Measurements from ENCODE around the gene ST14. TPM values are rescaled to one million over a fixed set of nuclear protein-coding genes. Genes with fewer than 3 reads are reported as not detected.
"Not testable (repeated sequence)": the region's sequence is repeated elsewhere in the genome, so short reads cannot be mapped to it uniquely, and the experiment has no call there.

ST14 gene
- total RNA-seq, 2 donors from 2014 or later, result 0.17 TPM; not detected in 1

- Mint-ChIP-seq H3K9me3 (no peaks in the 10 kb centered on the region), H3K36me3 (no peaks in the 10 kb centered on the region), H3K4me3 (no peak overlapping the region), H3K4me1 (ENCODE audit: low read depth in 2 of 2) (peaks cover 38 to 47% of the 10 kb centered on the region in 2 donors), H3K27ac (no peak overlapping the region), H3K27me3 (no peaks in the 10 kb centered on the region)
- no peak for DNase-seq (ENCODE audit: low spot score)
- no peak for ATAC-seq
Observed at GRCh38 chr11:130244848-130245247, 85.3 kb downstream of the ST14 start.

DNA sequence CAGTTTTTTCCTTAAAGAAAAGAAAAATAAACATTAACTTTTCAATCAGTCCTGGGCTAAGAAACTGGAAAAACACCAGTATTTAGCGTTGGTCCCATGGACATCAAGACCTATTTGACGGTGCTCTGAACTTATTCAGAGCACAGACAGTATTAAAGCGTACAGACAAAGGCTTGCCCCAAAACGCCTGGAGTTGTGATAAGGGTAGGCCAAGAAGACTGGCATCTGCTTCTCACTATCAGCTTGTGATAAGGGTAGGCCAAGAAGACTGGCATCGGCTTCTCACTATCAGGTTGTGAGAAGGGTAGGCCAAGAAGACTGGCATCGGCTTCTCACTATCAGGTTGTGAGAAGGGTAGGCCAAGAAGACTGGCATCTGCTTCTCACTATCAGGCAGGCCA is 85.8 kb downstream of the ST14 start:
- not testable (repeated sequence) for DNase-seq (ENCODE audit: low spot score); ATAC-seq; H3K27me3 Mint-ChIP-seq; H3K4me3 Mint-ChIP-seq; H3K36me3 Mint-ChIP-seq; H3K9me3 Mint-ChIP-seq; H3K27ac Mint-ChIP-seq
- peaks cover 39 to 49% of the 10 kb centered on the region in 2 donors for H3K4me1 Mint-ChIP-seq (ENCODE audit: low read depth in 2 of 2)

GRCh38 chr11:130246270-130246669 is 86.7 kb downstream of the ST14 start:
- Mint-ChIP-seq H3K9me3 (peaks cover 4% of the 10 kb centered on the region), H3K36me3 (peaks cover 7% of the 10 kb centered on the region), H3K27ac (peak overlapping the region in 1 of 2 donors; percentile 17), H3K4me3 (no peak overlapping the region), H3K4me1 (ENCODE audit: low read depth in 2 of 2) (peaks cover 47 to 56% of the 10 kb centered on the region in 2 donors), H3K27me3 (no peaks in the 10 kb centered on the region)
- ATAC-seq (no peak), DNase-seq (ENCODE audit: low spot score) (no peak)

GRCh38 chr11:130246738-130247137 is 87.2 kb downstream of the ST14 start:
- peaks cover 10% of the 10 kb centered on the region for H3K36me3 Mint-ChIP-seq
- DNase-seq (ENCODE audit: low spot score), result no peak
- H3K27ac Mint-ChIP-seq, result peak overlapping the region in 1 of 2 donors; percentile 17
- H3K27me3 Mint-ChIP-seq, result no peaks in the 10 kb centered on the region
- H3K4me3 Mint-ChIP-seq, result no peak overlapping the region
- H3K4me1 Mint-ChIP-seq (ENCODE audit: low read depth in 2 of 2), result peaks cover 42 to 52% of the 10 kb centered on the region in 2 donors
- ATAC-seq, result no peak
- H3K9me3 Mint-ChIP-seq, result peaks cover 5% of the 10 kb centered on the region

GRCh38 chr11:130247319-130247718 is 87.7 kb downstream of the ST14 start:
- no peaks in the 10 kb centered on the region for H3K27me3 Mint-ChIP-seq
- H3K4me3 Mint-ChIP-seq, result no peak overlapping the region
- DNase-seq (ENCODE audit: low spot score), result no peak
- H3K9me3 Mint-ChIP-seq, result peaks cover 10% of the 10 kb centered on the region
- peak overlapping the region in 1 of 2 donors; percentile 17 for H3K27ac Mint-ChIP-seq
- H3K4me1 Mint-ChIP-seq (ENCODE audit: low read depth in 2 of 2), result peaks cover 46 to 47% of the 10 kb centered on the region in 2 donors
- ATAC-seq, result no peak
- peaks cover 16% of the 10 kb centered on the region for H3K36me3 Mint-ChIP-seq

GRCh38 chr11:130249371-130249770 is 89.8 kb downstream of the ST14 start:
- Mint-ChIP-seq H3K9me3 (peaks cover 12% of the 10 kb centered on the region), H3K4me3 (no peak overlapping the region), H3K27me3 (no peaks in the 10 kb centered on the region), H3K4me1 (ENCODE audit: low read depth in 2 of 2) (peaks cover 28 to 52% of the 10 kb centered on the region in 2 donors), H3K36me3 (peaks cover 23% of the 10 kb centered on the region), H3K27ac (no peak overlapping the region)
- ATAC-seq (no peak), DNase-seq (ENCODE audit: low spot score) (no peak)

DNA sequence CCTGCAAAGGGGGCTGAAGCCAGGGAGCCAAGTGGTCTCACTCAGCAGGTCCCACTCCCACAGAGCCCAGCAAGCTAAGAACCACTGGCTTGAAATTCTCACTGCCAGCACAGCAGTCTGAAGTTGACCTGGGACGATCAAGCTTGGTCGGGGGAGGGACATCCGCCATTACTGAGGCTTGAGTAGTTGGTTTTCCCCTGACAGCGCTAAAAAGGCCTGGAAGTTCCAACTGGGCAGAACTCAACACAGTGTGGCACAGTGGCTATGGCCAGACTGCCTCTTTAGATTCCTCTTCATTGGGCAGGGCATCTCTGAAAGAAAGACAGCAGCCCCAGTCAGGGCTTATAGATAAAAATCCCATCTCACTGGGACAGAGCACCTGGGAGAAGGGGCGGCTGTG is 90.3 kb downstream of the ST14 start:
- not testable (repeated sequence) for H3K27me3 Mint-ChIP-seq; H3K4me3 Mint-ChIP-seq; H3K27ac Mint-ChIP-seq; ATAC-seq; DNase-seq (ENCODE audit: low spot score)
- H3K9me3 Mint-ChIP-seq, result peaks cover 12% of the 10 kb centered on the region
- H3K36me3 Mint-ChIP-seq, result peaks cover 23% of the 10 kb centered on the region
- H3K4me1 Mint-ChIP-seq (ENCODE audit: low read depth in 2 of 2), result peaks cover 27 to 51% of the 10 kb centered on the region in 2 donors

- not testable (repeated sequence) for H3K27me3 Mint-ChIP-seq; H3K4me3 Mint-ChIP-seq; ATAC-seq; DNase-seq (ENCODE audit: low spot score); H3K27ac Mint-ChIP-seq
- Mint-ChIP-seq H3K36me3 (peaks cover 26% of the 10 kb centered on the region), H3K4me1 (ENCODE audit: low read depth in 2 of 2) (peaks cover 24 to 51% of the 10 kb centered on the region in 2 donors), H3K9me3 (peaks cover 12% of the 10 kb centered on the region)
Observed at GRCh38 chr11:130251763-130252162, 92.2 kb downstream of the ST14 start.

Other genes with a start within 250 kb of the ST14 start
- gene PRDM10, start 156.9 kb upstream of the ST14 start, total RNA-seq, result 10 to 100 TPM; 14.6 to 18.7 TPM
- 10 to 100 TPM; 37.9 to 56.2 TPM for gene APLP2, start 89.9 kb upstream of the ST14 start, total RNA-seq
- 10 to 100 TPM; 28.5 to 48.5 TPM for gene ZBTB44, start 155.1 kb downstream of the ST14 start, total RNA-seq